T47D (cell line): ENCODE data around the gene PLA2G4C.
"Not testable (repeated sequence)": the region's sequence is repeated elsewhere in the genome, so short reads cannot be mapped to it uniquely, and the experiment has no call there.

Experiments used
- DNase-seq, 2 experiments: peaks; one replicate each; pipeline versions ENCODE4 v3.0.0 to v3.0.0-alpha.2; 2011 to 2012; ENCODE audit warnings: low read depth in 1 of 2, low spot score in 1 of 2
- JUND ChIP-seq: IDR thresholded peaks from 2 replicates; pipeline ENCODE4 v1.6.1; 2012; ENCODE audit warnings: low read depth
- in situ Hi-C: cut with HindIII; loops from 2 replicates; pipeline ENCODE4 v1.10.0; 2016; ENCODE audit warnings: low sequenced_read_pairs, low pct_unique_long_range_greater_than_20kb

PLA2G4C gene

DNA sequence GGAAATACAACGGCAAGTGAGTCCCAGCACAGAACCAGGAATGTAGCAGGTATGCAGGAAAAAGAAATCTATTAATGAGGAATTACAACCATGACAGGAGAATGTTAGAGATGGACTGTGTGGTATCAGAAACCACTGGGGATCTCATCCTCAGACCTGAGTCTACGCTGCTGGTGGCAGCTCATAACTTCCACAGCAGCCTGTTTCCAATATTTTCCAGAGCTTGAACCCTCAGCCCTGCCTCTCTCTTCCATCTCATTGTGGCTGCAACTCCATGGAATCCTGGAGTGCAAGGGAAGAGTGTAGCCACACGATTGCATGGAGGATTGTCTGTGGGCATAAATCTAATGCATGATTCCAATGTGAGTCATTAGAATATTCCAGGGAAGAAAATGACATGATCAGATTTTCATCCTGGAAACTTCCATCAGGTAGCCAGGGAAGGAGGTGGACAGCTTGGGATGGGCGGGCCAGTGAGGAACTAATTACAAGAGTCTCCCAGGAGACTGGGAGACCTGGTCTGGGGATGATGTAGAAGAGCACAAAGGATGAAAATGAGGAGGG lies 14.9 kb downstream of the PLA2G4C start:
- no peak for DNase-seq
- in situ Hi-C loops, result no loop called here
- no peak for TF ChIP-seq JUND

DNA sequence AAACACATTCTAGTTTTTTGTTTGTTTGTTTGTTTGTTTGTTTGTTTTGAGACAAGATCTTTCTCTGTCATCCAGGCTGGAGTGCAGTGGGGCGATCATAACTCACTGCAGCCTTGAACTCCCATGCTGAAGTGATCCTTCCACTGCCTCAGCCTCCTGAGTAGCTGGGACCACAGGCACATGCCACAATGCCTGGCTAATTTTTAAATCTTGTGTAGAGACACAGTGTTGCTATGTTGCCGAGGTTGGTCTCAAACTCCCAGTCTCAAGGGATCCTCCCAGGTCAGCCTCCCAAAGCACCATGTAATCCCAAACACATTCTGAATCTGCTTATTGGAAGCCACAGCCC lies 15.8 kb downstream of the PLA2G4C start:
- DNase-seq, result no peak
- in situ Hi-C loops, result no loop called here
- TF ChIP-seq JUND, result no peak

DNA sequence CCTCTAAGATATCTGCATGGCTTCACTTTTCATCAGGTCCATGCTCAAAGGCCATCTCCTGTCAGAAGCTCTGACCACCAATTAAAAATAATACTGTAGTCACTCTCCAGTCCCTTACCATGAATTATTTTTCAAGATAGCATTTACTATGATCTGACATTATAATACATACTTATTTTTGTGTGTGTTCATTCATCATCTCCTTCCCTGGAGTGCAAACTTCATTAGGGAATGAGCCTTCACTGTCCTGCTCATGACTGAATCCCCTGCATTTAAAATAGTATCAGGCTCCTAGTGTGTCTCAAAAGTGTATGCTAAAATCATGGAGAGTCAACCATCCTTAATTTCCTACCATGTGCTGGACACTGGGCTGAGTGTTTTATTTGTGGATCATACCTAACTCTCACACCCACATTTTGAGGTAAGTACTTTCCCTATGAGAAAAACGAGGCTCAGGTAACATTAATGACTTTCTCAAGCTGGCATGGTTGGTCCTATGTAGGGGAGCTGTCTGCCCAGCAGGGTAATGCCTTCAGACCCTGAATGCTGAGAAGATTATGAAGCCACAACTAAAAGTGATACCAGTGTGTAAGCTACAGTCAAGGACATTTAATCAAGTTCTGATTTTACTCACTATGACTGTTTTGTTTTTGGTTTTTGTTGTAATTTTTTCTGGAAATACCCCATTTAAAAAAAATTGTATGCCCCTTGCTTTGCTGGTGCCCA lies 16.3 kb downstream of the PLA2G4C start:
- in situ Hi-C loops, result no loop called here
- DNase-seq, result no peak
- TF ChIP-seq JUND, result no peak

DNA sequence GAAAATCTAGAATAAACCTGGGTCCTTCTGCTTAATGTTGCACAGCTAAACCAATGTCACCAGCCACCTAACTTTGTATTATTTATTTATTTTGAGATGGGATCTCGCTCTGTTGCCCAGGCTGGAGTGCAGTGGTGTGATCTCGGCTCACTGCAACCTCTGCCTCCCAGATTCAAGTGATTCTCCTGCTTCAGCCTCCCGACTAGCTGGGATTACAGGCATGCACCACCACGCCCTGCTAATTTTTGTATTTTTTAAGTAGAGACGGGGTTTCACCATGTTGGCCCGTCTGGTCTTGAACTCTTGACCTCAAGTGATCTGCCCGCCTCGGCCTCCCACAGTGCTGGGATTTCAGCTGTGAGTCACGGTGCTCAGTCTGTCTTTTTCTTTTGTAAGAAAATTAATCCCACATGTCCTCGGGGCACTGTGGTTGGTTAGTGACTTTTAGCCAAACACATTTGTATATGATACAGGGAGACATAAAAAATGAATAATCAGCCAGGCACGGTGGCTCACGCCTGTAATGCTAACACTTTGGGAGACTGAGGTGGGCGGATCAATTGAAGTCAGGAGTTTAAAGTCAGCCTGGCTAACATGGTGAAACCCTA lies 19.4 kb downstream of the PLA2G4C start:
- DNase-seq, in situ Hi-C loops: not testable (repeated sequence)

DNA sequence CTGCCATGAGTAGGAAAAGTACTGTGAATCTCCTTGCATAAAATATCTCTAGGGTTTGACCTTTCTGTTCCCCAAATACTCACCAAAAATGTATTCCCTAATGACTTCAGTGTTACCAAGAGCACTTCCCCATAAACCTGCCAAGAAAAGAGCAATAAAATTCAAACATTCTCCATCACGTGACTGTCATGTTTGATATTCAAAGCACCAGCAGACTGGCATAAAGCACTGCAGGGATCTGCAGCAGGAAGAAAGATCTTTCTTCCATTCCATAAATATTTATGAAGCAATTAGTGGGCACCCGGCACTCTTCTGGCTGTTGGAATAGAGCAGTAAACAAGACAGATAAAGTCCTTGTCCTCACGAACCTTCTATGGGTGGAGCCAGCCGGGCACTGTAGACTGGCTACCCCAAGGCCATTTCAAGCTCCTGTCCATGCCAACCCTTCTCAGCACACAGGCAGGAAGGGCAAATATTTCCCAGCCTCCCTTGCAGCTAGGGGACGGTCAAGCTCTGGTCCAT lies 20.3 kb downstream of the PLA2G4C start:
- no peak for TF ChIP-seq JUND
- in situ Hi-C loops, result no loop called here
- DNase-seq, result peak in 1 of 2 experiments; percentile 47

DNA sequence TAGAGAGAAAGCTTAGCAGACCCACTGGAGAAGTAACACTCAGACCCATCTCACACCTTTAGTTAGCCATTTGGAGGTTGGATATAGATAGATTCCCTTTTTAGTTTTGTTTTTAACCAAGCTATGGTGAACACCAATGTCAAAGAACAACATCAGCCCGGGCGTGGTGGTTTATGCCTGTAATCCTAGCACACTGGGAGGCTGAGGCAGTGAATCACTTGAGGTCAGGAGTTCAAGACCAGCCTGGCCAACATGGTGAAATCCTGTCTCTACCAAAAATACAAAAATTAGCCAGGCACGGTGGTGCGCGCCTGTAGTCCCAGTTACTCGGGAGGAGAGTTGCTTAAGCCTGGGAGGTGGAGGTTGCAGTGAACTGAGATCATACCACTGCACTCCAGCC lies 21.6 kb downstream of the PLA2G4C start:
- DNase-seq, in situ Hi-C loops: not testable (repeated sequence)

DNA sequence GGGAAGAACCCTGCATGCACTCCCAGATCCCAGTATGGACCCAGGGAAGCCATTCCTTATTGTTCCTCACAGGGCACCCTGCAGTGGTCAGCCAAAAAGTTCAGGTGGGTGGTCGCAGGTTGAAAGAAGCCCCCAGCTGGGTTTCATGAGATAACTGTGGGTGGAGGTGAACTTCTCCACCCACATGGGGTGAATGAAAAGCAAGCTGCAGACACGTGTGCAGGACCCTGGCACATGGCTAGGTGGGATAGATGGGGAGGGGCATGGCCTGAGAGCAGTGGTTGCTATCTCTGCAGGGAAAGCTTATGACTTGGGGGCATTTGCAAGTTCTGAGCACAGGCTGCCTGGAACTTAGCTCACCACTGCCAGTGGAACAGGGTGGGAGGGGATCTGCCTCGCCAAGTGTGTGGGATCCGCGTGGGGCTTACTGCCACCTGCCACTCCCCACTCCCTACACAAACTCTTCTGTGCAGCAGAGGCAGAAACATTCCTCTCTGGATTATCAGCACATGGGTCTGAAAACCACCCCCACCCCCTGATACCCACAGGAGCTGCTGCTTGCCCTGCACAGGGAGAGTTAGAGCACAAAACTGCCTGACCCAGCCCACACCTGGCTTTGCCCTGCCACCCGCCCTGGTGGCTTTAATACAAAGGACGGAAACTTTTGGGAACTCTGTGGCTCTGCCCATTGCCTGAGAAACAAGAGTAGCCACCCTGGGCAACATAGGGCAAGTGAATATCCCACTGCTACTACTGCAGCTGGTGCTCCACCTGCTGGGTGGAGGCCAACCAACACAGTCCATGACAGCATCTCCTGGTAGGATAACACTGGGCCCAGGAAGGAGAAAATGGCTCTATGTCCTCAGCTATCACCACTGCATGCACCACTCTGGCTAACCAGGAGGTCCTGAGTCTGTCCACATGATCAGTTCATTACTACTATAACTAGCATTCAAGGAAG lies 24.4 kb downstream of the PLA2G4C start:
- in situ Hi-C loops, result no loop called here
- TF ChIP-seq JUND, result no peak
- peak in 1 of 2 experiments; percentile 38 for DNase-seq

DNA sequence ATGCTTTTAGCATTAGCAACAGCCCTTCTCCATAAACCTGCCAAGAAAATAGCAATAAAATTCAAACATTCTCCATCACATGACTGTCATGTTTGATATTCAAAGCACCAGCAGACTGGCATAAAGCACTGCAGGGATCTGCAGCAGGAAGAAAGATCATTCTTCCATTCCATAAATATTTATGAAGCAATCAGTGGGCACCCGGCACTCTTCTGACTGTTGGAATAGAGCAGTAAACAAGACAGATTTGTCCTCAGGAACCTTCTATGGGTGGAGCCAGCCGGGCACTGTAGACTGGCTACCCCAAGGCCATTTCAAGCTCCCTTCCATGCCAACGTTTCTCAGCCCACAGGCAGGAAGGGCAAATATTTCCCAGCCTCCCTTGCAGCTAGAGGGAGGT lies 25.5 kb downstream of the PLA2G4C start:
- in situ Hi-C loops, result no loop called here
- DNase-seq, result peak in 1 of 2 experiments; percentile 22
- TF ChIP-seq JUND, result no peak

DNA sequence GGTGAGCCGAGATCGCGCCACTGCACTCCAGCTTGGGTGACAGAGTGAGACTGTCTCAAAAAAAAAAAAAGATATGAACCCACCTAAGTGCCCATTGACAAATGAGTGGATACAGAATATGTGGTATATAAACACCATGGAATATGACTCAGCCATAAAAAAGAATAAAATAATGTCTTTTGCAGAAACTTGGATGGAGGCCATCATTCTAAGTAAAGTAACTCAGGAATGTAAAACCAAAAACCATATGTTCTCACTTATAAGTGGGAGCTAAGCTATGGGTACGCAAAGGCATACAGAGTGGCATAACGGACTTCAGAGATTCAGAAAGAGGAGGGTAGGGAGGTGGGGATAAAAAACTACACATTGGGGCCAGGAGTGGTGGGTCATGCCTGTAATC lies 29.5 kb downstream of the PLA2G4C start:
- DNase-seq, result no peak
- in situ Hi-C loops, result no loop called here
- no peak for TF ChIP-seq JUND

- DNase-seq, in situ Hi-C loops: not testable (repeated sequence)
Observed at GRCh38 chr19:48070177-48070769, 40.3 kb downstream of the PLA2G4C start.

- no peak for DNase-seq
- in situ Hi-C loops, result no loop called here
- no peak for TF ChIP-seq JUND
Observed at GRCh38 chr19:48069435-48069834, 41.2 kb downstream of the PLA2G4C start.

DNA sequence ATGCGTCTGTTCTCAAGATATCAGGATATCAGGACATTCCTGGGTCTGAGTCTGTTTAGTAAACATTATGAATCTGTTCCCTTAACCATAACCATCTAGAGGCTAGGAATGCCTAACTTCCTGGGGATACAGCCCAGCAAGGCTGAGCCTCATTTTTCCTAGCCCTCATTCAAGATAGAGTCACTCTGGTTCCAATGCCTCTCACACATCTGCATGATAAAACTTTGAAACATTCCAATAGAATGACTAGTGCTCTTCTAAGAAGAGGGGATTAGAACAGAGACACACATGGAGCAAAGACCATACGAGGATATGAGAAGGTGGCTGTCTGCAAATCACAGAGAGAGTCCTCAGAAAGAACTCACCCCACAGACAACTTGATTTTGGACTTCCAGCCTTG lies 46.1 kb downstream of the PLA2G4C start:
- TF ChIP-seq JUND, result no peak
- DNase-seq, result no peak
- in situ Hi-C loops, result no loop called here
